ENCODE measurements around the gene TTLL11. TPM values are rescaled to one million over a fixed set of nuclear protein-coding genes. Genes with fewer than 3 reads are reported as not detected.
A peak's percentile ranks its signal among the peaks of the same experiment; 100 is the strongest.

The TTLL11 gene
- total RNA-seq, 6 experiments from 2014 or later, result 3.2 to 5.2 (median 4.1) TPM

DNA sequence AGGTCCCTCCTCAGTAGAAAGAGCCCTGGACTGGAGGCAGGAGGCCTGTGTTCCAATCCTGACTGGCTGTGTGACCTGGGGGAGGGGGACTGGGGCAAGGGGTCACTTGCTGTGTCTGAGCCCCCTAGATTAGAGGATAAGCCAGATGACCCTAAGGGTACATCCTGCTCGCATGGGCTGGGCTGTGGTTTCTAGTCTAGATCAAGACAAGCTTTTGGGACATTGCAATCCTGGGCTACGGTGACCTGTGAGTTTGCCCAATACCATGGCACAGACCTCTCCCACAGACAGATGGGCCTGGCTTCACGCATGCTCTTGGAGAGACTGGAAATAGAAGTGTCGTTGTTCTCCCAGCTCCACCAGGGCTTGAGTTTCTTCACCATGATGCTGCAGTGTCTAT lies 39.4 kb upstream of the TTLL11 start:
- Histone ChIP-seq H3K4me1 (no peaks in the 10 kb centered on the region), H3K36me3 (no peaks in the 10 kb centered on the region), H3K4me3 (no peak overlapping the region), H3K27ac (no peak overlapping the region), H3K9me3 (no peaks in the 10 kb centered on the region), H3K27me3 (no peaks in the 10 kb centered on the region)
- DNase-seq (no peak), ATAC-seq (no peak)
- WGBS (ENCODE audit: insufficient coverage, low coverage, low lambda C conversion rate, missing lambda C conversion rate), result no CpG with 5 or more reads among the region's 4 CpGs
- TF ChIP-seq, protein P1, sequence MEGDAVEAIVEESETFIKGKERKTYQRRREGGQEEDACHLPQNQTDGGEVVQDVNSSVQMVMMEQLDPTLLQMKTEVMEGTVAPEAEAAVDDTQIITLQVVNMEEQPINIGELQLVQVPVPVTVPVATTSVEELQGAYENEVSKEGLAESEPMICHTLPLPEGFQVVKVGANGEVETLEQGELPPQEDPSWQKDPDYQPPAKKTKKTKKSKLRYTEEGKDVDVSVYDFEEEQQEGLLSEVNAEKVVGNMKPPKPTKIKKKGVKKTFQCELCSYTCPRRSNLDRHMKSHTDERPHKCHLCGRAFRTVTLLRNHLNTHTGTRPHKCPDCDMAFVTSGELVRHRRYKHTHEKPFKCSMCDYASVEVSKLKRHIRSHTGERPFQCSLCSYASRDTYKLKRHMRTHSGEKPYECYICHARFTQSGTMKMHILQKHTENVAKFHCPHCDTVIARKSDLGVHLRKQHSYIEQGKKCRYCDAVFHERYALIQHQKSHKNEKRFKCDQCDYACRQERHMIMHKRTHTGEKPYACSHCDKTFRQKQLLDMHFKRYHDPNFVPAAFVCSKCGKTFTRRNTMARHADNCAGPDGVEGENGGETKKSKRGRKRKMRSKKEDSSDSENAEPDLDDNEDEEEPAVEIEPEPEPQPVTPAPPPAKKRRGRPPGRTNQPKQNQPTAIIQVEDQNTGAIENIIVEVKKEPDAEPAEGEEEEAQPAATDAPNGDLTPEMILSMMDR (IDR thresholded peaks at IDR 0.05), result no peak
- TF ChIP-seq POLR2A (IDR thresholded peaks at IDR 0.05), result no peak
- intact Hi-C loops (cut with DNase I), result no loop called here

DNA sequence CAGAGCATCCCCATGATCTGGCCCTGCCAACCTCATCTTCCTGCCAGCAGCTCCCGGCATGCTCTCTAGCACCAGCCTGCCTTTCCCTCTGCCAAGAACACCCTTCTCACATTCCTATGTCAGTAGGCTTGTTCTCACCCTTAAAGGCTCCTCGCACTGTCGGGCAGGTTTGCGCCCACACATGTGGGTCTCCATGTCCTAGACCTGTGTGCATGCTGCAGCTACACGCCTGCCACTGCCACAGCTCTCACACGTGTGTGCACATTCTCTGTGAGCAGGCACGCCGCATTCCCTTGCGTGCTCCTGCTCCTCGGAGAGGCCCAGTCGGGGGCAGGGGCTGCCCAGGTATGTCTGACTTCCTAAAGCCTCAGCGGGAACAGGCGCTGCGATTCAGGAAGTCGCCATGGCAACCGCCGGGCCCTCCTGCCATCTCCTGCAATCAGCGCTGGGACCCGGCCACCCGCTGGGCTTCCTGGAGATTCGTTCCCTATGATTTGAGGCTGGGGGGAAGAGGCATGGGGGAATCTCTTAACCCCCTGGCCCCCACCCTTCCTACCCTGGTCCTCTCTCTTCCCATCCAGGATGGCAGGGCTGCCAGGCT lies 38.4 kb upstream of the TTLL11 start:
- Histone ChIP-seq H3K27ac (no peak overlapping the region), H3K36me3 (no peaks in the 10 kb centered on the region), H3K4me3 (no peak overlapping the region), H3K4me1 (peaks cover 0 to 4% (median 0%) of the 10 kb centered on the region in 4 donors), H3K27me3 (no peaks in the 10 kb centered on the region), H3K9me3 (no peaks in the 10 kb centered on the region)
- DNase-seq (no peak), ATAC-seq (peak in 1 of 4 donors; percentile 29)
- TF ChIP-seq, protein P1 (IDR thresholded peaks at IDR 0.05), result no peak
- TF ChIP-seq POLR2A (IDR thresholded peaks at IDR 0.05), result no peak
- intact Hi-C loops (cut with DNase I), result no loop called here
- WGBS (ENCODE audit: insufficient coverage, low coverage, low lambda C conversion rate, missing lambda C conversion rate), result 12% methylated on average over 6 of the region's 21 CpGs

DNA sequence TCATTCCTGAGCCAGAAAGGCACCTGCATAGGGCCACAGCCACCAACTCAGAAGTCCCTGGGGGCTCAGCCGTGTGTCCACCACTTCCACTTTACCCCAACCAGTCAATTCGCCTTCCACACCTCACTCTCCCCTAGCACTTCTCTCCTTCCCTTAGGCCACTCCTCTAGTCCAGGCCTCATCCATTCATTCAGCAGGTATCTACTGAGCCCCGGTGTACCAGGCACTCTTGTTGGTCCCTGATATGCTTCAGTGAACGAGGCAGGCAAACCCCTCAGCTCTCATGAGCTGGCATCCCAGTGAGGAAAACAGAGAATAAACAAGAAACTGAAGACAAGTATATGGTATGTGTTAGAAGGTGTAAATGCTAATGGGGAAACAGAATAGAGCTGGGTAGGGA lies 37.7 kb upstream of the TTLL11 start:
- Histone ChIP-seq H3K9me3 (no peaks in the 10 kb centered on the region), H3K27me3 (no peaks in the 10 kb centered on the region), H3K27ac (no peak overlapping the region), H3K36me3 (no peaks in the 10 kb centered on the region), H3K4me3 (no peak overlapping the region), H3K4me1 (peaks cover 0 to 4% (median 0%) of the 10 kb centered on the region in 4 donors)
- intact Hi-C loops (cut with DNase I), result no loop called here
- DNase-seq, result no peak
- 71% methylated on average over 4 of the region's 4 CpGs for WGBS (ENCODE audit: insufficient coverage, low coverage, low lambda C conversion rate, missing lambda C conversion rate)
- TF ChIP-seq POLR2A (IDR thresholded peaks at IDR 0.05), result no peak
- ATAC-seq, result no peak

DNA sequence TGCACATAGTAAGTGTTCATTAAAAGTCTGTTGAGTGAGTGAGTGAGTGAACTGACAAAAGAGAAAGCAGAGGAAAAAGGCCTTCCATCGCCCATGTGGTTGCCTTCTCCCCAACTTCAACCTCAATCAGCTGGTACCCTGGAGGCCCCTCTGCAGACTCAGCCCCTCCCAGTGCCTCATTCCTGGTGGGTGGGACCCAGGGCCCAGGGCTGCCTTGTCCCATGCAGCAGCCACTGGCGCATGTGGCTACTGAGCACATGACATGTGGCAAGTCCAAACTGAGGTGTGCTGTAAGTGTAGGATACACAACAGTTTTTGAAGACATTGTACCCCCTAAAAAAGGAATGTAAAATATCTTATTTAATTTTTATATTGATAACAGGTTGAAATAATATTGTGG lies 36.9 kb upstream of the TTLL11 start:
- H3K4me3 ChIP-seq, result no peak overlapping the region
- no peak for TF ChIP-seq POLR2A (IDR thresholded peaks at IDR 0.05)
- TF ChIP-seq, protein P1 (IDR thresholded peaks at IDR 0.05), result no peak
- no peaks in the 10 kb centered on the region for H3K36me3 ChIP-seq
- peaks cover 0 to 4% (median 0%) of the 10 kb centered on the region in 4 donors for H3K4me1 ChIP-seq
- WGBS (ENCODE audit: insufficient coverage, low coverage, low lambda C conversion rate, missing lambda C conversion rate), result 78% methylated on average over 2 of the region's 2 CpGs
- no peak overlapping the region for H3K27ac ChIP-seq
- H3K27me3 ChIP-seq, result no peaks in the 10 kb centered on the region
- intact Hi-C loops (cut with DNase I), result loop anchor here (5.0 to 10.0 kb wide), 3 partner anchors 217 to 325 kb away; no protein-coding TSS in a partner anchor
- DNase-seq (no peak), ATAC-seq (no peak)
- H3K9me3 ChIP-seq, result no peaks in the 10 kb centered on the region

DNA sequence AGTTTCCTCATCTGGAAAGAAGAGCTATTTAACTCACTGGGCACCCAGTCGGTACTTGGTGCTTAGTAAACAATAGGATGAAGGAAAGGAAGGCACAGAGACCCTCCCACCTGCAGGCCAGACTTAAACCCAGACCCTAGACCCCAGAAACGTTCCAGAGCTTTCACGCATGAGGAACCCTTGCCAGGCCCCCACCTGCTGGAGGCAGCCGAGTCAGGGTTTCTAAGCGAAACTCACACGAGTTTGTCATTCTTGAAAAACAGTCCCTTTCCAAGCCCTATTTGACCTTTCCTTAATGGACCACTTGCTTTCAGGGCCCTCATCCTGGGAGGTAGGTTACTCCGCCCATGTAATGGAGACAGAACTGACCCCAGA lies 35.8 kb upstream of the TTLL11 start:
- Histone ChIP-seq H3K4me3 (no peak overlapping the region), H3K27ac (no peak overlapping the region), H3K27me3 (no peaks in the 10 kb centered on the region), H3K36me3 (no peaks in the 10 kb centered on the region), H3K9me3 (no peaks in the 10 kb centered on the region), H3K4me1 (peaks cover 0 to 4% (median 0%) of the 10 kb centered on the region in 4 donors)
- intact Hi-C loops (cut with DNase I), result loop anchor here (5.0 to 10.0 kb wide), 3 partner anchors 218 to 326 kb away; no protein-coding TSS in a partner anchor
- DNase-seq, result no peak
- WGBS (ENCODE audit: insufficient coverage, low coverage, low lambda C conversion rate, missing lambda C conversion rate), result 80% methylated on average over 3 of the region's 7 CpGs
- no peak for ATAC-seq
- TF ChIP-seq, protein P1 (IDR thresholded peaks at IDR 0.05), result no peak
- TF ChIP-seq POLR2A (IDR thresholded peaks at IDR 0.05), result no peak

All from right lobe of liver (tissue), 6 donors.